ENCODE results near the gene NFIA.

NFIA gene

GRCh38 chr1:61297887-61298286 is 215.5 kb downstream of the NFIA start:
- DNase-seq (ENCODE audit: low read depth in 2 of 2): no peak

- no peak for DNase-seq (ENCODE audit: low read depth in 2 of 2)
Measured at GRCh38 chr1:61299463-61299862, 217.1 kb downstream of the NFIA start.

- no peak for DNase-seq (ENCODE audit: low read depth in 2 of 2)
Measured at GRCh38 chr1:61300899-61301298, 218.5 kb downstream of the NFIA start.

GRCh38 chr1:61301824-61302657 is 219.7 kb downstream of the NFIA start:
- no peak for DNase-seq (ENCODE audit: low read depth in 2 of 2)

GRCh38 chr1:61307422-61308142 is 225.2 kb downstream of the NFIA start:
- DNase-seq (ENCODE audit: low read depth in 2 of 2): no peak

GRCh38 chr1:61310057-61310456 is 227.7 kb downstream of the NFIA start:
- no peak for DNase-seq (ENCODE audit: low read depth in 2 of 2)

- no peak for DNase-seq (ENCODE audit: low read depth in 2 of 2)
Measured at GRCh38 chr1:61310538-61310937, 228.2 kb downstream of the NFIA start.

GRCh38 chr1:61313906-61314422 is 231.6 kb downstream of the NFIA start:
- no peak for DNase-seq (ENCODE audit: low read depth in 2 of 2)

GRCh38 chr1:61315011-61315410 is 232.7 kb downstream of the NFIA start:
- DNase-seq (ENCODE audit: low read depth in 2 of 2): no peak

GRCh38 chr1:61316493-61316892 is 234.1 kb downstream of the NFIA start:
- DNase-seq (ENCODE audit: low read depth in 2 of 2): no peak

GRCh38 chr1:61318319-61319125 is 236.2 kb downstream of the NFIA start:
- DNase-seq (ENCODE audit: low read depth in 2 of 2): no peak

- DNase-seq (ENCODE audit: low read depth in 2 of 2): no peak
Measured at GRCh38 chr1:61320575-61320974, 238.2 kb downstream of the NFIA start.

GRCh38 chr1:61322008-61322744 is 239.8 kb downstream of the NFIA start:
- no peak for DNase-seq (ENCODE audit: low read depth in 2 of 2)

GRCh38 chr1:61322769-61323168 is 240.4 kb downstream of the NFIA start:
- no peak for DNase-seq (ENCODE audit: low read depth in 2 of 2)

- no peak for DNase-seq (ENCODE audit: low read depth in 2 of 2)
Measured at GRCh38 chr1:61323681-61324328, 241.4 kb downstream of the NFIA start.

- DNase-seq (ENCODE audit: low read depth in 2 of 2): no peak
Measured at GRCh38 chr1:61326713-61327112, 244.4 kb downstream of the NFIA start.

- no peak for DNase-seq (ENCODE audit: low read depth in 2 of 2)
Measured at GRCh38 chr1:61327436-61327835, 245.1 kb downstream of the NFIA start.

- no peak for DNase-seq (ENCODE audit: low read depth in 2 of 2)
Measured at GRCh38 chr1:61329556-61329955, 247.2 kb downstream of the NFIA start.

GRCh38 chr1:61330018-61330417 is 247.7 kb downstream of the NFIA start:
- DNase-seq (ENCODE audit: low read depth in 2 of 2): no peak

GRCh38 chr1:61330571-61330970 is 248.2 kb downstream of the NFIA start:
- DNase-seq (ENCODE audit: low read depth in 2 of 2): no peak

- DNase-seq (ENCODE audit: low read depth in 2 of 2): no peak
Measured at GRCh38 chr1:61332196-61332753, 249.9 kb downstream of the NFIA start.

All from stimulated activated CD8-positive, alpha-beta memory T cell treated with anti-CD3 and anti-CD28 coated beads, Interleukin-15, amount 100 ng/mL, for 4 hours (primary cell).